GM18951 (cell line): ENCODE data around the gene POLG2.

ENCODE experiments used
- POLR2A ChIP-seq: IDR thresholded peaks from 4 replicates; pipeline ENCODE4 v1.6.1; 2011; ENCODE audit warnings: mild to moderate bottlenecking; ENCODE audit not compliant: insufficient read length, insufficient read depth; ENCODE audit errors: extremely low read depth
- in situ Hi-C: fragments of 300-500 bp; cut with MboI; formaldehyde crosslinking; loops from one replicate; pipeline ENCODE4 v1.12.0; 2022; ENCODE audit warnings: low sequenced_read_pairs, mixed read lengths, inconsistent platforms; ENCODE audit not compliant: unreplicated experiment

Gene POLG2

GRCh38 chr17:64520359-64520758 lies 23.5 kb upstream of the POLG2 start:
- in situ Hi-C loops: no loop called here
- no peak for TF ChIP-seq POLR2A

DNA sequence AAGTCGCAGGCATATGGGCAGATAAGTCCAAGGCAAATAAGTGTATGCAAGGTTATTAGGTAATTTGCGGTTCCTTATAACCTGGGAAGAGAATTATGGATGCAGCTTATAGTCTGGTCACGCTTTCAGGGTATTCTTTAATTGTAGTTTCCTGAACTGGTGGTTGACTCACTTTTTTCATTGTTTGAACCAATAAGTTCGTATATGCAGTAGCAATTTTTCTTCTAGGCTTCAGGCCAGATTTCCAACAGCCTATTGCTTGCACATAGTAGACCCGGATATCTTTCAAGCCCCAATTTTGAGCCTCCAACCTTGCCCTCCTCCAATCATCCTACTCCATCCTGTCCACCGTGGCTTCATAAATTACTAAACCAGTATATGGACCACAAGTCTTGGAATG lies 22.7 kb upstream of the POLG2 start:
- in situ Hi-C loops: no loop called here
- TF ChIP-seq POLR2A: no peak

DNA sequence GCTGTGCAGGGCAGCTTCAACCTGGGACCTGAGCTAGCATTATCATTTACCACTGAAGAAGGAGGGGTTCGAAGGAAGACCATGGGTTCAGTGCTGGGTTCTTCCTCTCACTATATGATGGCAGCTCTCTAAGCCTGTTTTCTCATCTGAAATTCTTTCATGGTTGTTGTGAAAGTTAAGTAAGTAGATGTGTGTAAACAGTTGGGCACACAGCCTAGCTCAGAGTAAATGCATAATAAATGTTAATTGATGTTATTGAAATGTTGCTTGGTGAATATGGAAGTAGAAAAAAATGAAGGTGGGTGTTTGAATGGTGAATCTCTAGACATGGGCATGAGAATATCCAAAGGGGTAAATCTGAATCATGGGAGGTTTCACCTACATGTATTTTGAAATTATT lies 19.0 kb upstream of the POLG2 start:
- in situ Hi-C loops: no loop called here
- no peak for TF ChIP-seq POLR2A

DNA sequence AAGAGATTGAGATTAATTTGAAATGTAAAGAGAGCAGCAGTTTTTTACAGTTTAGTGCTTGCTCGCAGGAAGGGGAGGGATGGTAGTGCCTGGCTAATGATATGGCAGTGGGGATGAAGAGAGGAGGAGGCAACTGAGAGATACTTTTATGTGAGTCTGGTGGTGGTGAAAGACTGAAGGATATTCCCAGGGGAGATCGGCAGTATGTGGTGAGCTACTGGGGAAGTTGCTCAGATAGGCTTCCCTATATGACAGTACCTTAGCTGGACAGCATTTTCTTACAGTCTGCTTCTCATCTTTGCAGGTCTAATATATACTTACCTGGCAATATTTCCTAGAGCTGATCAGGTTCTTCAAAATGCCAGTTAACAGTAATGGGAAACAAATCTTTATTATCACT lies 18.6 kb upstream of the POLG2 start:
- TF ChIP-seq POLR2A: no peak
- in situ Hi-C loops: no loop called here

DNA sequence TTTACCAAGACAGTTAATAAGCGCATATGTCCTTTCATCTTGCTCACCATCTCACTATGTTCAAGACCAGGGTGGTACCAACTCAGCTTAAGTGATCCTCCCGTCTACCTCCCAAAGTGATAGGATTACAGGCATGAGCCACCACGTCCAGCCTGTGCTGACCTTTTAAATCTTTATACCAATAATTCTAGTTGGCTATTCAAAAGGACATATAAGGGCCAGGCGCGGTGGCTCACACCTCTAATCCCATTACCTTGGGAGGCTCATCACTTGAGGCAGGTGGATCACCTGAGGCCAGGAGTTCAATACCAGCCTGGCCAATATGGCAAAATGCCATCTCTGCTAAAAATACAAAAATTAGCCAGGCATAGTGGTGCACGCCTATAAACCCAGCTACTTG lies 12.3 kb upstream of the POLG2 start:
- no peak for TF ChIP-seq POLR2A
- in situ Hi-C loops: no loop called here

- in situ Hi-C loops: no loop called here
- no peak for TF ChIP-seq POLR2A
Measured at GRCh38 chr17:64508683-64509082, 11.8 kb upstream of the POLG2 start.

DNA sequence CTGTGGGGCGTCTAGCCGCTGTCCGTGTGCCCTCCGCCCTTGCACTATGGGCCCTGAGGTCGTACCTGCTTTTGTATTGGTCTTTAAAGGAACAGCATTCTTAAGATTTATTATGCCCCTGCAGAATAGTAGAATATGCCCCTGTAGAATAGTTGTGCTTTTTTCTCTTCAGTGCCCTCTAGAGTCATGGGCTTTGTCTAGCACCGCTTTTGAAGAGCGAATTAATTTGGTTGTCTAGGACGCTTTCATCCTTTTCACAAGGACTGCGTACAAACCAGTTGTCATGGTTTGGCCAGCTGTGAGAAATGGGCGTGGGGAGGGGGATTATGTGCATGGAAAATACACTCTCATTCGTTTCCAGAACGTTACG lies 10.5 kb upstream of the POLG2 start:
- no peak for TF ChIP-seq POLR2A

GRCh38 chr17:64506576-64507412 lies 9.9 kb upstream of the POLG2 start, which contains the start of gene CEP95:
CEP95 (plus strand) TSS chr17:64506977; CDS start chr17:64507098, 121 bp downstream.
- in situ Hi-C loops: no loop called here
- TF ChIP-seq POLR2A: peak; percentile 64

More for the DNA sequence above, 10.5 kb upstream of the POLG2 start:
- in situ Hi-C loops: no loop called here

DNA sequence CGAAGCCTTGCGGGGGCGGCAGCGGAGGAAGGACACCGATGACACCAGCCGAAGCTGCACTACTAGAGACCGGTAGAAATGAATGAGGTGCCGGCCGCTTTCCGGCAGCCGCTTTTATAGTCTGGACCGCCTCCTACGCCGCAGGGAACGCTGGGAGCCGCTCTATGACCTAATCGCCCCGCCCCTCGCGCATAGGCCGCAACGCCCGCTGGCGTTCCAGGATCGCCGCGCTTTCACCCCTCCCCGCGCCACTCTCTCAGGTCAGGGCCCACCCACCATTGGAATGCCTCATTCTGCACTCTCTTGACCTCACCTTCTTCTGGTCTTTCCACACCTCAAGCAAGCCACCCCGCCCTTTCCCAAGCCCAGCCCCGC lies 9.3 kb upstream of the POLG2 start, which contains the start of gene DDX5:
Gene DDX5, minus strand, starts transcription at position 89 of the 375 bp plus-strand sequence. CDS start 170 bp downstream, outside the sequence.
- in situ Hi-C loops: no loop called here

DNA sequence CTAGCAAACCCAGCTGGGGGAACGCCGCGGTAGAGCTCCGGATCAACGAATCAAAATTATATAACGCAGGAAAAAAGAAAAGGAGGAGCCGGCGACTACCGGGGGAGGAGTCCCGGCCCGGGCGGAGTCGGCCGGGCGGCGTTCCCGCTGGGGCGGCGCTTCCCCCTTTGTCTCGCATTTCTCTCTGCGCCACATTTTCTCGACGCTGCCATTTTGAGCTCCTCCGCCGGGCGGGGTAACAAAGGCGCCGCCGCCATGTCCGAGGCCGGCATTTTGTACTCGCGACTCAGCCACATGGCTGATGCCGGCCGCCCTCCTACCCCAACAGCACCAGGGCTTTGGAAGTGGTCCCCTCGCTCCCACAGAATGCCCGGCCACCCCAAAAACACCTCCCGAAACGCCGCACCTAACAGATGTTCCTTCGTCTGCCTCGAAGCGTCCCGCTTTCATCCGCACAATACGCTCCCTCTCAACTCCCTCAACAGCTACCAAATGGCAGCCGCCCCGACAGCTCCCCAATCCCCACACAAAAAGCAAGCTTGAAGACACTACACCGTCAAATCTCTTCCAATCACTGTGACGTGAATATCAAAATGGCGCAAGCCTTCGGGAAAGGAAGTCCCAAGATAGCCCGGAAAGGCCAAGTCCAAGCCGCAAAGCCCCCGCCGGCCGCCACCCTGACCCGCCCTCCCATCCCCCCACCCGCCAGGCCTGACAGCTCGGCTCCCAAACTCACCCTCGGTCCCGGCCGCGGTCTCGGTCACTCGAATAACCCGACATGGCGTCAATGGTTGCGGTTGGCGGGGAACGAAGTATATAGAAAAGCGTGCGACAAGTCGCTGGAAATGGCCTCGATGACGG lies 8.7 kb upstream of the POLG2 start:
- in situ Hi-C loops: no loop called here
- TF ChIP-seq POLR2A: peak; percentile 59

More for the DNA sequence above, 9.3 kb upstream of the POLG2 start, which contains the start of gene DDX5:
- TF ChIP-seq POLR2A: peak; percentile 100

- TF ChIP-seq POLR2A: no peak
- in situ Hi-C loops: no loop called here
Measured at GRCh38 chr17:64504769-64505339, 8.0 kb upstream of the POLG2 start.

DNA sequence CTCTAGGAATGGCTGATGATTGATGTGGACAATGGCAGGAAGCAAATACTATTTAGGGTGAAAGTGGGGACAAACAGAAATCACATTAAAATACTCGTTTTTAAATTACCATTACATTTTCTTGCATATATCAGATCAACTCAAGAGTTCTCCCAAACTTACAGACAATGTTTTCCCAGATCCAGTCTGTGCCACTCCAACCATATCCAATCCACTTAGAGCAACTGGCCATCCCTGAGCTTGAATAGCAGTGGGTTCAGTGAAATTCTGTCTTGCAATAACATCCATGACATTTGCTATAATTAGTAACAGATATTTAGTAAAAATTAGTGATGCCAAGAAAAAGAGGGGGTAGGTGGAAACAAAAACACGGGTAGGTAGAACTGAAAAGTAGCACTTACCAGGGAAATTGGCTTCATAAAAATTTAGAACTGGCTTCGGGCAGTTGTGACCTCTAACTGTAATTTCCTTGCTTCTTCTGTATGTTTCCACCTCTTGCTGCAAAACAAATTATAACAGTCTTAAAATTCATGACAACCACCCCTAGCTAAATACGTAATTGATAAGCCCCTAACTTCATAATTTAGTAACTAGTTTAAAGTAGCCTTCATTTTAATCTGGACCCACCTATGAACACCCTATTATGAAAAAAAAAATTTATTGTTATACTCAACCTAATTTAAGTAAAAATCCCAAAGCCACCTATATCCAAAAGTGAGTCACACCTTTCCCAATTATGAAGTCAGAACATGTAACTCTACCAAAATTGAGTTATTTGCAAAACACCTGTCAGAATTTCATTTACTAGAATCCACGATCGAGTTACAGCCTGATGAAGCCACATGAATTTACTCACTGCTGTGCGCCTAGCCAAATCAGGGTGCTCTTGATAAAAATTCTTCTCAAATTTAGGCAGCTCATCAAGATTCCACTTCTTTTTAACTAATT lies 7.2 kb upstream of the POLG2 start:
- no peak for TF ChIP-seq POLR2A
- in situ Hi-C loops: no loop called here
